Natural killer cell (primary cell): ENCODE results near the gene CCDC60. TPM values are rescaled to one million over a fixed set of nuclear protein-coding genes. Genes with fewer than 3 reads are reported as not detected.

Experiments used
- ATAC-seq, 3 donors: fragments of 150-1000 bp in 2 of 3; fragments of 200-7000 bp in 1 of 3; cut with Tn5 transposase; 1 replicate in 1 of 3; 2 replicates in 2 of 3; pipeline ENCODE4 v1.10.0; 2021; ENCODE audit warnings: mild to moderate bottlenecking in 2 of 3, moderate library complexity in 2 of 3
- DNase-seq, 2 donors: peaks; one replicate each; pipeline versions ENCODE4 v3.0.0 to v3.0.0-alpha.2; 2013 to 2021; ENCODE audit warnings: mixed read lengths in 1 of 2
- H3K27ac ChIP-seq: one replicate; pipeline ENCODE4 v1.5.1; 2013; ENCODE audit warnings: mild to moderate bottlenecking, low read length
- H3K27me3 ChIP-seq: one replicate; pipeline ENCODE4 v1.6.1; 2013; ENCODE audit warnings: low read length; ENCODE audit not compliant: control insufficient read depth, insufficient read depth
- H3K36me3 ChIP-seq: one replicate; pipeline ENCODE4 v1.6.1; 2013; ENCODE audit warnings: low read length; ENCODE audit not compliant: control insufficient read depth, insufficient read depth
- H3K4me1 ChIP-seq: one replicate; pipeline ENCODE4 v1.6.1; 2013; ENCODE audit warnings: low read length; ENCODE audit not compliant: control insufficient read depth, insufficient read depth
- H3K4me3 ChIP-seq: one replicate; pipeline ENCODE4 v1.5.1; 2013; ENCODE audit warnings: low read length
- H3K9me3 ChIP-seq: one replicate; pipeline ENCODE4 v1.6.1; 2013; ENCODE audit warnings: low read length; ENCODE audit not compliant: control insufficient read depth, insufficient read depth
- H3K27ac Mint-ChIP-seq, 2 donors: one replicate each; pipeline ENCODE4 v1.8.0; 2022; ENCODE audit warnings: mild to moderate bottlenecking in 2 of 2, mixed read lengths in 2 of 2, moderate library complexity in 1 of 2
- H3K27me3 Mint-ChIP-seq, 2 donors: one replicate each; pipeline ENCODE4 v1.8.0; 2022; ENCODE audit warnings: low read depth in 2 of 2, mixed read lengths in 2 of 2
- H3K36me3 Mint-ChIP-seq: one replicate; pipeline ENCODE4 v1.8.0; 2022; ENCODE audit warnings: mixed read lengths
- H3K4me1 Mint-ChIP-seq, 2 donors: one replicate each; pipeline ENCODE4 v1.8.0; 2022; ENCODE audit warnings: mixed read lengths in 2 of 2
- H3K4me3 Mint-ChIP-seq: one replicate; pipeline ENCODE4 v1.8.0; 2022; ENCODE audit warnings: mild to moderate bottlenecking, moderate library complexity, mixed read lengths
- H3K9me3 Mint-ChIP-seq, 2 donors: one replicate each; pipeline ENCODE4 v1.8.0; 2022; ENCODE audit warnings: mixed read lengths in 2 of 2
- WGBS: methylation state at CpG from one replicate; pipeline ENCODE4 v1.1.7; 2013; ENCODE audit warnings: missing lambda C conversion rate; ENCODE audit not compliant: insufficient coverage; 5-methylcytosine and 5-hydroxymethylcytosine counted together
- intact Hi-C: fragments of 100-400 bp; cut with micrococcal nuclease; formaldehyde crosslinking; loops from one replicate; pipeline ENCODE4 v1.14.2; 2022
- total RNA-seq, 4 donors: library from RNA; stranded (reverse); fragments of 120-200 nt in 1 of 4; gene quantifications; one replicate each; pipeline versions ENCODE4 v1.2.3 to v1.2.4, GENCODE V29; 2013 to 2022
- TF ChIP-seq, protein P1 (sequence below): fragments of 200-600 bp; IDR thresholded peaks from one replicate; pipeline ENCODE4 v1.8.0; 2022; ENCODE audit warnings: antibody characterized with exemption

CCDC60 gene
- total RNA-seq, 3 donors from 2014 or later (not counting 1 experiment from before 2014, with no cell fraction given) = not detected

DNA sequence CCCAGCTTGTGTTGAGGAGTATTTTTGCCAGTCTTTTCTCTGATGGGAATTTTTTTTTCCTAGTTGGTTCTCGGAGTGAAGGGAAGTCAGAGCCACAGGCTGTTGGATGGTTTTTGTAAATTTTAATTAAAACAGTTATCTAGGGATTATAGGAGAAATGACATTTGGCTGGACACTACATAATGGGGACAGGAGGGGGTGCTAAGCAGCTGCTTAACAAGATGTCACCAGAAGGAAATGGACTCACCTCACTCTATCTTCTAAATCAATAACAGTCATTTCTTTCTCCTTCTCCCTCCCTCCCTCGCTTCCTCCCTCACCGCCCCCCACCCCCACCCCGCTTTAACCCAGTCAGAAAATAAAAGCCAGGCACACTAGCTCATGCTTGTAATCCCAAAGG lies 165.7 kb downstream of the CCDC60 start:
- Histone ChIP-seq H3K4me1 (no peaks in the 10 kb centered on the region), H3K27ac (no peak overlapping the region), H3K36me3 (no peaks in the 10 kb centered on the region), H3K4me3 (no peak overlapping the region), H3K27me3 (no peaks in the 10 kb centered on the region), H3K9me3 (no peaks in the 10 kb centered on the region)
- TF ChIP-seq, protein P1, sequence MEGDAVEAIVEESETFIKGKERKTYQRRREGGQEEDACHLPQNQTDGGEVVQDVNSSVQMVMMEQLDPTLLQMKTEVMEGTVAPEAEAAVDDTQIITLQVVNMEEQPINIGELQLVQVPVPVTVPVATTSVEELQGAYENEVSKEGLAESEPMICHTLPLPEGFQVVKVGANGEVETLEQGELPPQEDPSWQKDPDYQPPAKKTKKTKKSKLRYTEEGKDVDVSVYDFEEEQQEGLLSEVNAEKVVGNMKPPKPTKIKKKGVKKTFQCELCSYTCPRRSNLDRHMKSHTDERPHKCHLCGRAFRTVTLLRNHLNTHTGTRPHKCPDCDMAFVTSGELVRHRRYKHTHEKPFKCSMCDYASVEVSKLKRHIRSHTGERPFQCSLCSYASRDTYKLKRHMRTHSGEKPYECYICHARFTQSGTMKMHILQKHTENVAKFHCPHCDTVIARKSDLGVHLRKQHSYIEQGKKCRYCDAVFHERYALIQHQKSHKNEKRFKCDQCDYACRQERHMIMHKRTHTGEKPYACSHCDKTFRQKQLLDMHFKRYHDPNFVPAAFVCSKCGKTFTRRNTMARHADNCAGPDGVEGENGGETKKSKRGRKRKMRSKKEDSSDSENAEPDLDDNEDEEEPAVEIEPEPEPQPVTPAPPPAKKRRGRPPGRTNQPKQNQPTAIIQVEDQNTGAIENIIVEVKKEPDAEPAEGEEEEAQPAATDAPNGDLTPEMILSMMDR = no peak
- WGBS = 60% methylated on average over 3 of the region's 4 CpGs
- peaks cover 3 to 47% of the 10 kb centered on the region in 2 donors for H3K27me3 Mint-ChIP-seq
- no peaks in the 10 kb centered on the region for H3K9me3 Mint-ChIP-seq
- ATAC-seq = no peak
- H3K27ac Mint-ChIP-seq = no peak overlapping the region
- H3K36me3 Mint-ChIP-seq = no peaks in the 10 kb centered on the region
- no peak overlapping the region for H3K4me3 Mint-ChIP-seq
- no peaks in the 10 kb centered on the region for H3K4me1 Mint-ChIP-seq
- no peak for DNase-seq
- intact Hi-C loops = no loop called here

DNA sequence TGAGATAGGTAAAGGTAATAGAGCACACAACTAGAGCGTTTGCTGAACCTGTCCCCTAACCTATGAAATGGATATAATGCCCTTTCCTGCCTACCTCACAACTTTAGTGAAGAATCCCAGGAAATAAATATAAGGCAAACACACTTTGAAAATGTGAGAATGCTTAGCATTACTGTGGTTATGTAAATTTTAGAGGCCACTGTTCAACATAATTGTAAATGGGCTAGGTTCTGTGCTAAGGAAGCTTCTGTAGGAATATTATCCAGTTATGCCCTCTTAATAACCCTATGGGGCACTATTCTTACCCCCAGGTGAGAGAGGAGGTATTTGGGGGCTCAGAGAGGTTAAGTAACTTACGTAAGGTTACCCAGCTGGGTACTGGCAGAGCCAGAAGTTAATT lies 166.5 kb downstream of the CCDC60 start:
- Histone ChIP-seq H3K4me3 (no peak overlapping the region), H3K36me3 (no peaks in the 10 kb centered on the region), H3K27me3 (no peaks in the 10 kb centered on the region), H3K9me3 (no peaks in the 10 kb centered on the region), H3K27ac (no peak overlapping the region), H3K4me1 (no peaks in the 10 kb centered on the region)
- H3K27ac Mint-ChIP-seq = no peak overlapping the region
- TF ChIP-seq, protein P1 = no peak
- no peaks in the 10 kb centered on the region for H3K4me1 Mint-ChIP-seq
- no peaks in the 10 kb centered on the region for H3K9me3 Mint-ChIP-seq
- no peaks in the 10 kb centered on the region for H3K36me3 Mint-ChIP-seq
- no peak overlapping the region for H3K4me3 Mint-ChIP-seq
- DNase-seq = no peak
- intact Hi-C loops = no loop called here
- no CpG with 5 or more reads among the region's 2 CpGs for WGBS
- peaks cover 3 to 41% of the 10 kb centered on the region in 2 donors for H3K27me3 Mint-ChIP-seq
- ATAC-seq = no peak

DNA sequence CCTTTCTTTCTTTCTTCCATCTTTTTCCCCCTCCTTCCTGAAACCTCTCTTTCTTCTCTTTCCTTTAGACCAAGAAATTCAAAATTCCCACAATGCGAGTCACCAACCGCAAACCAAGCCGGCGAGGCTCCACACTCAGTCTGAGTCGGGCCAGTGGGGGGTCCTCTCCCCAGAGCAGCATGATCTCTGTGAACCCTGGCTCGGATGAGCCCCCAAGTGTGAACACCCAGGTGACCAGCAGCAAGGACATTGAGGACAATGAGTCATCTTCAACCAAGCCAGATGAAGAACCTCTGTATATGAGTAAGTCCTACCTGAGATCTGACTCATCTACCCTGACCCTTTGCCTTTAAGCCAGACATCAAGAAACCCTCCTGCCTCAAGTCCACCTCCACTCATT lies 170.5 kb downstream of the CCDC60 start:
- no peak overlapping the region for H3K4me3 Mint-ChIP-seq
- TF ChIP-seq, protein P1 = no peak

DNA sequence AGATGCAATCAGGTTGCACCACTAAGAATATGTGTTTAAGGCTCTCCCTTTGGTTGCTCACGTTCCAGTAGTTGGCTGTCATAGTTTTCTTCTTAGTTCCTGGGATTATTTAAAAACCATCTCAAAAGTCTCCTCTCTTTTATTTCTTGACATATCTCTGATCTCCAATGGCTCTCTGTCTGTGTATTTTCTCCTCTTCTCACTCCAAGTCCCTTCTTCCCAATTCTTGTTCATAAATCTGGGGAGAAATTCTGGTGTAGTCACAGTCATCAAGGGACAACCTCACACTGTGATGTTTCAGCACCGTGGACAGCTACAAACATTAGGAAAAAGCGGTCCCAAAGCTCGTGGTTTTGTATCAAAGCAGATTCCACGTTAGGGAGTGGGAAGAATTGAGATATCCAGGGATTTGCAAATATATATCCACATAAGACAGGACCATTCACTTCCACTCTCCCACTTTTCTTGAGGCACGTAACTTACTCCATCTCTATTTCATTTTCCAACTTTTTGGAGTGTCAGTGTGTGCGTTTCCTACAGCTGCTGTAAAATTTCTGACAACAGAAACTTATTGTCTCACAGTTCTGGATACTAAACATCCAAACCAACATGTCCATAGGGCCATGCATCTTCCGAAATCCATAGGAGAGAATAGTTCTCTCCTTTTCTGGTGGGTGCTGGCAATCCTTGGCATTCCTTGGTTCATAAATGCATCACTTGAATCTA lies 178.4 kb downstream of the CCDC60 start:
- ATAC-seq (no peak), DNase-seq (no peak)
- intact Hi-C loops = no loop called here
- TF ChIP-seq, protein P1 = no peak
- Histone ChIP-seq H3K27me3 (no peaks in the 10 kb centered on the region), H3K9me3 (no peaks in the 10 kb centered on the region), H3K4me1 (no peaks in the 10 kb centered on the region), H3K27ac (no peak overlapping the region), H3K36me3 (no peaks in the 10 kb centered on the region), H3K4me3 (no peak overlapping the region)
- 49% methylated on average over 8 of the region's 8 CpGs for WGBS
- Mint-ChIP-seq H3K4me3 (no peak overlapping the region), H3K27ac (no peak overlapping the region), H3K4me1 (no peaks in the 10 kb centered on the region), H3K36me3 (no peaks in the 10 kb centered on the region), H3K9me3 (peaks cover 0 to 2% of the 10 kb centered on the region in 2 donors), H3K27me3 (peaks cover 0 to 13% of the 10 kb centered on the region in 2 donors)

More for the DNA sequence above, 170.5 kb downstream of the CCDC60 start:
- Histone ChIP-seq H3K4me1 (no peaks in the 10 kb centered on the region), H3K36me3 (no peaks in the 10 kb centered on the region), H3K27ac (no peak overlapping the region), H3K27me3 (no peaks in the 10 kb centered on the region), H3K9me3 (no peaks in the 10 kb centered on the region), H3K4me3 (no peak overlapping the region)
- Mint-ChIP-seq H3K27me3 (peaks cover 5 to 10% of the 10 kb centered on the region in 2 donors), H3K36me3 (no peaks in the 10 kb centered on the region), H3K27ac (no peak overlapping the region), H3K4me1 (no peaks in the 10 kb centered on the region), H3K9me3 (no peaks in the 10 kb centered on the region)
- ATAC-seq = no peak
- intact Hi-C loops = no loop called here
- no peak for DNase-seq
- WGBS = 86% methylated on average over 6 of the region's 6 CpGs
